GM20000 (cell line): ENCODE data around the gene ZNF44.

Experiments
- DNase-seq: peaks from one replicate; pipeline ENCODE4 v3.0.0; 2012; ENCODE audit warnings: low spot score
- TF ChIP-seq, protein P1 (sequence below): IDR thresholded peaks from 2 replicates; pipeline ENCODE4 v1.5.1; 2012; ENCODE audit warnings: mild to moderate bottlenecking, control low read depth; ENCODE audit errors: extremely low read depth, missing control alignments

Gene ZNF44

GRCh38 chr19:12229990-12230389, 64.7 kb downstream of the ZNF44 start:
- no peak for DNase-seq
- TF ChIP-seq, protein P1, sequence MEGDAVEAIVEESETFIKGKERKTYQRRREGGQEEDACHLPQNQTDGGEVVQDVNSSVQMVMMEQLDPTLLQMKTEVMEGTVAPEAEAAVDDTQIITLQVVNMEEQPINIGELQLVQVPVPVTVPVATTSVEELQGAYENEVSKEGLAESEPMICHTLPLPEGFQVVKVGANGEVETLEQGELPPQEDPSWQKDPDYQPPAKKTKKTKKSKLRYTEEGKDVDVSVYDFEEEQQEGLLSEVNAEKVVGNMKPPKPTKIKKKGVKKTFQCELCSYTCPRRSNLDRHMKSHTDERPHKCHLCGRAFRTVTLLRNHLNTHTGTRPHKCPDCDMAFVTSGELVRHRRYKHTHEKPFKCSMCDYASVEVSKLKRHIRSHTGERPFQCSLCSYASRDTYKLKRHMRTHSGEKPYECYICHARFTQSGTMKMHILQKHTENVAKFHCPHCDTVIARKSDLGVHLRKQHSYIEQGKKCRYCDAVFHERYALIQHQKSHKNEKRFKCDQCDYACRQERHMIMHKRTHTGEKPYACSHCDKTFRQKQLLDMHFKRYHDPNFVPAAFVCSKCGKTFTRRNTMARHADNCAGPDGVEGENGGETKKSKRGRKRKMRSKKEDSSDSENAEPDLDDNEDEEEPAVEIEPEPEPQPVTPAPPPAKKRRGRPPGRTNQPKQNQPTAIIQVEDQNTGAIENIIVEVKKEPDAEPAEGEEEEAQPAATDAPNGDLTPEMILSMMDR, result no peak

- DNase-seq, result no peak
- TF ChIP-seq, protein P1, result no peak
Measured at GRCh38 chr19:12224676-12225075, 70.0 kb downstream of the ZNF44 start.

DNA sequence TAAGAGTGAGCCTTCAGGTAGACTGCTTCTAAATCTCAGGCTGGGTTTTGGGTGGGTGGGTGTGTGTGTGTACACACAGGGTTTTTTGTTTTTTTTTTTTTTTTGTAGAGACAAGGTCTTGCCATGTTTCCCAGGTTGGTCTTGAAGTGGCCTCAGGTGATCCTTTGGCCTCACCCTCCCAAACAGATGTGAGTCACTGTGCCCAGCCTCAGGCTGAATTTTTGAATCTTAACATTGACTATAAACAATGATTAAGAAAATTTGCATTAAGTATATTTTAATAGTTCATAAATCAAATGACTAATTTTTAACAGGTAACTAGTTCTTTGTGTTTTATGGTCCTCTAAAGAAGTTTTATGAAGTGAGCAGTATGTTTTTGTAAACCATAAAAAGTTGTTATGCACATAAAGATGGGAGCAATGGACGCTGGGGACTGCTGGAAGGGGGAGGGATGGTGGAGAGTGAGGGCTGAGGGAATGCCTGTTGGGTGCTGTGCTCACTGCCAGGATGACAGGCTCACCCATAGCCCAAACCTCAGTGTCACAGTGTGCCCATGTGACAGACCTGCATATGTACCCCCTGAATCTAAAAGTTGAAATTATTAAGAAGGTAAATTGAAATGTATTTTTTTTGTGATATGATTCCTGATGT, 71.6 kb downstream of the ZNF44 start:
- TF ChIP-seq, protein P1, result no peak
- DNase-seq, result no peak
